CD4-positive, alpha-beta T cell treated with Interleukin-1 beta for 1 hour (primary cell): ENCODE measurements around the gene RTEL1.
A peak's percentile ranks its signal among the peaks of the same experiment; 100 is the strongest.
"Not testable (repeated sequence)": the region's sequence is repeated elsewhere in the genome, so short reads cannot be mapped to it uniquely, and the experiment has no call there.

Experiments
- DNase-seq, 2 donors: peaks; one replicate each; pipeline ENCODE4 v3.0.0-alpha.2; 2020 to 2022

Gene RTEL1

GRCh38 chr20:63652192-63652980 lies 5.7 kb upstream of the RTEL1 start:
- peak; percentile 38 to 49 for DNase-seq

DNA sequence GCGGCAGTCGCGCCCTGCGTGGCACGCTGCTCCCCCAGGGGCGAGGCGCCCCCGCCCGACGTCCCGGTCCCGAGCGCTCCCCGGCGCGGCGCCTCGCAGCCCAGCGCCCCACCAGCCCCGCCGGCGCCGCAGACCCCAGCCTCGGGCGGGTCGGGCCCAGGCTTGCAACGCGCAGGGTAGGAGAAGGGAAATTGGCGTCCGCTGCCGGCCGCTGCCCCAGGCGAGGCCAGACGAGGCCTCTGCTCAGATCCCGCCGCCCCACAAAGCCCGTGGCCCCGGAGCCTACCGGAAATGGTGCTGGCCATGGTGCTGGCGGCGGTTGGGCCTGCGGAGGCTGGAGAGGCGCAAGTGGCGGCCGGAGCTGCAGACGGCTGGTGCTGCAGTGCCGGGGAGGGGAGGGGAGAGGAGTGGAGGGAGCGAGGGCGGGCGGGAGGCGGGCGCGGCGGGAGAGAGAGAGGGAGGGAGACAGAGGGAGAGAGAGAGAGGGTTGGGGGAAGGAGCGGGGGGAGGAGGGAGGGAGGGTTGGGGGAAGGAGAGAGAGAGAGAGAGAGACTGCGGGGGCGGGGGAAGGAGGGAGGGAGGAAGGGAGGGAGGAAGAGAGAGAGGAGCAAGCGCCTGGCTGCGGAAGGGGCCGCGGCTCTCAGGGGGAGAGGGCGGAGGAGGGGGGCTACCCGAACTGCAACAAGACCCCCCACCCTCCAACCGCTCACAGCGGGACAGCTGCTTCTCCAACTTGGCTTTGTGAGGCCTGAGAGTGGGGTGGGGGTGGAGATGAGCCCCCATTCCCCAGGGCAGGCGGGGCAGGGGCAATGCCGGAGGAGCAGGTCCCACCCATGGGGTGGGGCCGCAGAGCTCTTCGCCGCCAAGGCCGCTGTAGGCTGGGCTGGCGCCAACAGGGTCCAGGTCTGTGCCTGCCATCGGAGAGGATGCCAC lies 4.8 kb upstream of the RTEL1 start, which contains the start of gene STMN3:
Gene STMN3, minus strand, starts transcription at position 384 of the 933 bp plus-strand sequence. Its CDS starts 79 bp downstream, at position 305.
- peak; percentile 70 to 74 for DNase-seq

- DNase-seq, result no peak
Observed at GRCh38 chr20:63653974-63654668, 4.0 kb upstream of the RTEL1 start.

GRCh38 chr20:63655249-63655648 lies 2.9 kb upstream of the RTEL1 start:
- no peak for DNase-seq

GRCh38 chr20:63656451-63656850 lies 1.7 kb upstream of the RTEL1 start:
- DNase-seq, result no peak

- no peak for DNase-seq
Observed at GRCh38 chr20:63657260-63657936, 714 bp upstream of the RTEL1 start.

- no peak for DNase-seq
Observed at GRCh38 chr20:63658749-63659187, 656 bp downstream of the RTEL1 start.

DNA sequence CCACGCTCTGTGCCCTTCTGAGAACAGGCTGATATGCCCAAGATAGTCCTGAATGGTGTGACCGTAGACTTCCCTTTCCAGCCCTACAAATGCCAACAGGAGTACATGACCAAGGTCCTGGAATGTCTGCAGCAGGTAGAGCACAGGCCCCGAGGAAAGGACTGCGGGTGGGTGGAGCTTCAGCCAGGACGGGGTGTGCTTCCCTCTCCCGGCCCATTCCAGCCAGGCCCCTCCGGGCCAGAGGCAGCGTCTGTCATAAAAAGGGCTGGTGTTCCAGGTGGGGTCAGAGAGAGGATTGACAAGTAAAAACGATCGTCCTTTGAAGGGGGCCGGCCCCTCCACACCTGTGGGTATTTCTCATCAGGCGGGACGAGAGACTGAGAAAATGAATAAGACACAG lies 1.3 kb downstream of the RTEL1 start:
- no peak for DNase-seq

GRCh38 chr20:63660174-63660573 lies 2.1 kb downstream of the RTEL1 start:
- DNase-seq, result not testable (repeated sequence)

DNA sequence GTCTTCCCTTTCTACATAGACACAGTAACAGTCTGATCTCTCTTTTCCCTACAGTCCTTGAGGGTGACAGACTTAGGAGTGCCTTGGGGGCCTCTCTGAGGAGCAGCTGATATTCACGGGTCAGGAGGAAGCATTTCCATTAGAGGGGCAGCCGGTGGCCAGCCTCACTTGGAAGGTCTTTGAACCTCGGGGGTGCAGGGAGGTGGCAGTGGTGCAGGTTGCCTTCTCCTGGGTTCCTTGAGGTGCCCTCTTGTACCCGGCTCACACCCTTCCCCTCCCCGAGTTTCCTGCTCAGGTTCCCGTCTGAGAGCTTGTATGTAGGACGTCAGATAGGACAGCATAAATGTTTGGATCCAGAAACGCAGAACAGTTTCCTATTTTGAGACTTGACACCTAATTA lies 2.5 kb downstream of the RTEL1 start:
- DNase-seq, result no peak

DNA sequence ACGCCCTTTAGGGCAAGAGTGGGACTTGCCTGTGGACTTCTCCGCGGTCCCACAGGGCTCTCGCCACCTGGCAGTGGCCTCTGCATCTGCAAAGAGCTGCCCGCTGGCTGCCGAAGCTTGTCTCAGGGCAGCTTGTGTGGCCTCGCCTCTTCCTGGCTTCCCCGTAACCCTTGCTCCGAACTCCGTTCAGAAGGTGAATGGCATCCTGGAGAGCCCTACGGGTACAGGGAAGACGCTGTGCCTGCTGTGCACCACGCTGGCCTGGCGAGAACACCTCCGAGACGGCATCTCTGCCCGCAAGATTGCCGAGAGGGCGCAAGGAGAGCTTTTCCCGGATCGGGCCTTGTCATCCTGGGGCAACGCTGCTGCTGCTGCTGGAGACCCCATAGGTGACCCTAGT lies 3.0 kb downstream of the RTEL1 start:
- DNase-seq, result no peak

GRCh38 chr20:63661959-63662812 lies 4.1 kb downstream of the RTEL1 start:
- no peak for DNase-seq

DNA sequence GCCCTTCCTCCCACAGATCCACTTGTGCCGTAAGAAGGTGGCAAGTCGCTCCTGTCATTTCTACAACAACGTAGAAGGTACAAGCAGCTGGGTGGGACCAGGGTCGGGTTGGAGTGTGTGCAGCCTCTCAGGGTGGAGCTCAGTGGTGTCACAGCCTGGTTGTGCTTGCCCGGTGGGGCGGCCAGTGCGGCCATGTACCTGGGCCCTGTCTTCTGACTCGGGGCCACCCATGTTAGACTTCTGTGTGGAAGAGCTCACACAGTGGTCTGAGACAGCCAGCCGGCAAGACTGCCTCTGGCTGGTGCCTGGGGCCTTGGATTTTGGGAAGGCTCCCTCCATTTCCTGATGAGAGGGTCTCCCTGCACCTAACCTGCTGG lies 4.7 kb downstream of the RTEL1 start:
- no peak for DNase-seq

- DNase-seq, result no peak
Observed at GRCh38 chr20:63663332-63664066, 5.4 kb downstream of the RTEL1 start.

- DNase-seq, result no peak
Observed at GRCh38 chr20:63664143-63664851, 6.2 kb downstream of the RTEL1 start.

GRCh38 chr20:63664861-63665594 lies 6.9 kb downstream of the RTEL1 start:
- no peak for DNase-seq

DNA sequence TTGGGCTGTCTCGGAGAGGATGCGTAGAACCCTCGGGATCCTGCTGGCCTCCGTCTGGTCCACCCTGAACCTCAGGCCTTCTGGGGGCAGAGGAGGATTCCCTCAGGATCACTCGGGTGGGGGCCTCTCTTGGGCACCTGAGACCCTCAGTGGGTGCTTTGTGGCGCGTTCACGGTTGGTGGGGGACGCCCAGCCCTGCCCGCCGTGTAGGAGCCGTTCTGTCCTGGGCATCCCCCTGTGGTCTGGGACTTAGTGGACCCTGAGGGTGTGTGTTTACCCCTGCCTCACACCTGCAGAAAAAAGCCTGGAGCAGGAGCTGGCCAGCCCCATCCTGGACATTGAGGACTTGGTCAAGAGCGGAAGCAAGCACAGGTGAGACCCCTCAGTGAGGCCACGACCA lies 7.6 kb downstream of the RTEL1 start:
- no peak for DNase-seq

GRCh38 chr20:63667858-63668257 lies 9.7 kb downstream of the RTEL1 start:
- DNase-seq, result no peak

DNA sequence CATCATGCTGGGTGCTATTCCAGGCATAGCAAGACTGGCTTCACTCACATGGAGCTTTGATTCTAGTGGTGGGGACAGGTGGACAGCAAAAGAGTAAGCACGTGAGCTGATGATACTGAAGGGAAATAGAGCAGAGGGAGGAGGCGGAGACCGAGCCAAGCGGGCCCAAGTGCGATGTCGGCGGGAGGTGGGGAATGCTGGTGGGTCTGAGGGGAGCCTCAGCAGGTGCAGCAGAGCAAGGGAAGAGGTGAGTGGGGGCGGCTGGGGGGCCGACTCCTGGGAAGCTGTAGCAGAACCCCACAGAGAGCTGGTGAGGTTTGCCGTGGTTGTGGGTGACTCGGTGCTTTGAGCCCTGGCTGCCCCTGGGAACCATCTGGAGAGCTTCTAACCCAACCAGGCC lies 10.2 kb downstream of the RTEL1 start:
- no peak for DNase-seq
